Stimulated activated memory B cell treated with anti-CD40 and anti-IgM and Interleukin-4, amounts not matched to agents 10 μg/mL and 1 μg/mL and 100 μg/mL, for 72 hours (primary cell): ENCODE results near the gene HNRNPR.
"Not testable (repeated sequence)": the region's sequence is repeated elsewhere in the genome, so short reads cannot be mapped to it uniquely, and the experiment has no call there.

Experiments
- ATAC-seq: fragments of 150-1000 bp; cut with Tn5 transposase; 2 replicates; pipeline ENCODE4 v1.10.0; 2021
- H3K27ac Mint-ChIP-seq: one replicate; pipeline ENCODE4 v1.8.0; 2022; ENCODE audit warnings: mild to moderate bottlenecking, mixed read lengths
- H3K27me3 Mint-ChIP-seq: one replicate; pipeline ENCODE4 v1.8.0; 2022; ENCODE audit warnings: mixed read lengths
- H3K36me3 Mint-ChIP-seq: one replicate; pipeline ENCODE4 v1.8.0; 2022; ENCODE audit warnings: mixed read lengths
- H3K4me1 Mint-ChIP-seq: one replicate; pipeline ENCODE4 v1.8.0; 2022; ENCODE audit warnings: mixed read lengths
- H3K4me3 Mint-ChIP-seq: one replicate; pipeline ENCODE4 v1.8.0; 2022; ENCODE audit warnings: mild to moderate bottlenecking, moderate library complexity, mixed read lengths
- H3K9me3 Mint-ChIP-seq: one replicate; pipeline ENCODE4 v1.8.0; 2022; ENCODE audit warnings: mixed read lengths

HNRNPR gene

GRCh38 chr1:23344111-23344986, at the start of gene HNRNPR:
Gene HNRNPR, minus strand, starts transcription at chr1:23344284. Its CDS starts 3,276 bp downstream, at chr1:23341008.
- no peaks in the 10 kb centered on the region for H3K36me3 Mint-ChIP-seq
- ATAC-seq = peak; percentile 99
- peaks cover 49% of the 10 kb centered on the region for H3K4me1 Mint-ChIP-seq
- H3K27me3 Mint-ChIP-seq = no peaks in the 10 kb centered on the region
- H3K9me3 Mint-ChIP-seq = no peaks in the 10 kb centered on the region
- H3K27ac Mint-ChIP-seq = peak within 1 kb of the TSS; percentile 95
- H3K4me3 Mint-ChIP-seq = peak within 1 kb of the TSS; percentile 91

GRCh38 chr1:23393706-23394105, 49.6 kb upstream of the HNRNPR start:
- no peak for ATAC-seq

GRCh38 chr1:23392125-23392855, 48.2 kb upstream of the HNRNPR start:
- no peaks in the 10 kb centered on the region for H3K9me3 Mint-ChIP-seq
- no peak for ATAC-seq
- no peaks in the 10 kb centered on the region for H3K36me3 Mint-ChIP-seq

More at GRCh38 chr1:23393706-23394105, 49.6 kb upstream of the HNRNPR start:
- peaks cover 11% of the 10 kb centered on the region for H3K27me3 Mint-ChIP-seq
- no peaks in the 10 kb centered on the region for H3K9me3 Mint-ChIP-seq
- H3K36me3 Mint-ChIP-seq = no peaks in the 10 kb centered on the region
- H3K4me1 Mint-ChIP-seq = peaks cover 6% of the 10 kb centered on the region
- H3K27ac Mint-ChIP-seq = no peak overlapping the region
- H3K4me3 Mint-ChIP-seq = no peak overlapping the region

GRCh38 chr1:23389837-23390321, 45.8 kb upstream of the HNRNPR start:
- ATAC-seq = no peak
- H3K4me3 Mint-ChIP-seq = no peak overlapping the region
- H3K9me3 Mint-ChIP-seq = no peaks in the 10 kb centered on the region
- H3K4me1 Mint-ChIP-seq = peaks cover 6% of the 10 kb centered on the region
- H3K27ac Mint-ChIP-seq = no peak overlapping the region
- H3K36me3 Mint-ChIP-seq = no peaks in the 10 kb centered on the region
- peaks cover 22% of the 10 kb centered on the region for H3K27me3 Mint-ChIP-seq

More at GRCh38 chr1:23392125-23392855, 48.2 kb upstream of the HNRNPR start:
- H3K27ac Mint-ChIP-seq = no peak overlapping the region
- H3K4me3 Mint-ChIP-seq = no peak overlapping the region
- peaks cover 16% of the 10 kb centered on the region for H3K27me3 Mint-ChIP-seq
- peaks cover 6% of the 10 kb centered on the region for H3K4me1 Mint-ChIP-seq

GRCh38 chr1:23387494-23387893, 43.4 kb upstream of the HNRNPR start:
- H3K36me3 Mint-ChIP-seq = no peaks in the 10 kb centered on the region
- no peaks in the 10 kb centered on the region for H3K9me3 Mint-ChIP-seq
- H3K27me3 Mint-ChIP-seq = peaks cover 22% of the 10 kb centered on the region
- H3K4me1 Mint-ChIP-seq = peaks cover 6% of the 10 kb centered on the region
- H3K4me3 Mint-ChIP-seq = no peak overlapping the region
- no peak for ATAC-seq
- no peak overlapping the region for H3K27ac Mint-ChIP-seq

GRCh38 chr1:23385119-23385621, 41.1 kb upstream of the HNRNPR start:
- no peak overlapping the region for H3K27ac Mint-ChIP-seq
- H3K9me3 Mint-ChIP-seq = no peaks in the 10 kb centered on the region
- H3K4me3 Mint-ChIP-seq = no peak overlapping the region
- peaks cover 16% of the 10 kb centered on the region for H3K27me3 Mint-ChIP-seq
- H3K4me1 Mint-ChIP-seq = peaks cover 9% of the 10 kb centered on the region
- no peak for ATAC-seq
- H3K36me3 Mint-ChIP-seq = no peaks in the 10 kb centered on the region

- Mint-ChIP-seq H3K36me3 (no peaks in the 10 kb centered on the region), H3K9me3 (no peaks in the 10 kb centered on the region), H3K27me3 (peaks cover 11% of the 10 kb centered on the region), H3K27ac (no peak overlapping the region), H3K4me1 (peaks cover 8% of the 10 kb centered on the region), H3K4me3 (no peak overlapping the region)
- no peak for ATAC-seq
These were observed 40.4 kb upstream of the HNRNPR start for GRCh38 chr1:23384312-23385058.

GRCh38 chr1:23383577-23384311, 39.7 kb upstream of the HNRNPR start:
- peaks cover 8% of the 10 kb centered on the region for H3K4me1 Mint-ChIP-seq
- ATAC-seq = no peak
- H3K9me3 Mint-ChIP-seq = no peaks in the 10 kb centered on the region
- no peaks in the 10 kb centered on the region for H3K36me3 Mint-ChIP-seq
- peaks cover 11% of the 10 kb centered on the region for H3K27me3 Mint-ChIP-seq
- H3K27ac Mint-ChIP-seq = no peak overlapping the region
- no peak overlapping the region for H3K4me3 Mint-ChIP-seq

GRCh38 chr1:23381233-23381885, 37.3 kb upstream of the HNRNPR start:
- Mint-ChIP-seq H3K4me1 (peaks cover 13% of the 10 kb centered on the region), H3K9me3 (no peaks in the 10 kb centered on the region), H3K27me3 (no peaks in the 10 kb centered on the region), H3K36me3 (no peaks in the 10 kb centered on the region), H3K27ac (no peak overlapping the region), H3K4me3 (no peak overlapping the region)
- no peak for ATAC-seq

GRCh38 chr1:23380719-23381118, 36.6 kb upstream of the HNRNPR start:
- ATAC-seq = no peak
- Mint-ChIP-seq H3K36me3 (no peaks in the 10 kb centered on the region), H3K4me3 (no peak overlapping the region), H3K4me1 (peaks cover 13% of the 10 kb centered on the region), H3K27me3 (no peaks in the 10 kb centered on the region), H3K27ac (no peak overlapping the region), H3K9me3 (no peaks in the 10 kb centered on the region)

- not testable (repeated sequence) for H3K27ac Mint-ChIP-seq, H3K36me3 Mint-ChIP-seq, ATAC-seq, H3K27me3 Mint-ChIP-seq, H3K4me3 Mint-ChIP-seq, H3K9me3 Mint-ChIP-seq
- H3K4me1 Mint-ChIP-seq = peaks cover 13% of the 10 kb centered on the region
These were observed 36.2 kb upstream of the HNRNPR start for GRCh38 chr1:23380236-23380635.

- Mint-ChIP-seq H3K4me3 (no peak overlapping the region), H3K9me3 (peaks cover 2% of the 10 kb centered on the region), H3K4me1 (peaks cover 13% of the 10 kb centered on the region), H3K27me3 (no peaks in the 10 kb centered on the region), H3K27ac (no peak overlapping the region), H3K36me3 (no peaks in the 10 kb centered on the region)
- no peak for ATAC-seq
These were observed 33.1 kb upstream of the HNRNPR start for GRCh38 chr1:23376890-23377811.

GRCh38 chr1:23374079-23374735, 30.1 kb upstream of the HNRNPR start:
- ATAC-seq, H3K27ac Mint-ChIP-seq, H3K9me3 Mint-ChIP-seq, H3K36me3 Mint-ChIP-seq, H3K27me3 Mint-ChIP-seq, H3K4me3 Mint-ChIP-seq: not testable (repeated sequence)
- H3K4me1 Mint-ChIP-seq = peaks cover 12% of the 10 kb centered on the region
